ENCODE measurements around the gene SLC22A4.

SLC22A4 gene

GRCh38 chr5:132392411-132392810 is 98.2 kb downstream of the SLC22A4 start:
- TF ChIP-seq SIN3A (IDR thresholded peaks at IDR 0.05; ENCODE audit: borderline replicate concordance, insufficient read depth, low read length) (no peak), REST (IDR thresholded peaks at IDR 0.05; ENCODE audit: insufficient read depth in 1 of 2, low read depth in 2 of 2, low read length in 2 of 2) (no peak), POLR2AphosphoS5 (IDR thresholded peaks at IDR 0.05; ENCODE audit: low read depth, low read length) (no peak), FOXP2 (optimal IDR thresholded peaks at IDR 0.05; ENCODE audit: borderline replicate concordance, extremely low read depth, extremely low read length, insufficient read depth) (no peak), TAF1 (IDR thresholded peaks at IDR 0.05; ENCODE audit: borderline replicate concordance, insufficient read depth, low read length) (no peak)

GRCh38 chr5:132392978-132393825 is 99.0 kb downstream of the SLC22A4 start:
- TF ChIP-seq TAF1 (IDR thresholded peaks at IDR 0.05; ENCODE audit: borderline replicate concordance, insufficient read depth, low read length): no peak
- no peak for TF ChIP-seq SIN3A (IDR thresholded peaks at IDR 0.05; ENCODE audit: borderline replicate concordance, insufficient read depth, low read length)
- TF ChIP-seq REST (IDR thresholded peaks at IDR 0.05; ENCODE audit: insufficient read depth in 1 of 2, low read depth in 2 of 2, low read length in 2 of 2): no peak
- no peak for TF ChIP-seq POLR2AphosphoS5 (IDR thresholded peaks at IDR 0.05; ENCODE audit: low read depth, low read length)

All from PFSK-1 (cell line).